WI38 (cell line): ENCODE data around the gene PCDH12.
A peak's percentile ranks its signal among the peaks of the same experiment; 100 is the strongest.

Experiments
- H3K4me3 ChIP-seq: 2 replicates; pipeline ENCODE4 v1.5.1; 2011; ENCODE audit warnings: low read depth, mild to moderate bottlenecking, control low read depth, low read length
- TF ChIP-seq, protein P1 (sequence below): IDR thresholded peaks from 2 replicates; pipeline ENCODE4 v1.5.1; 2012; ENCODE audit warnings: low read depth, mild to moderate bottlenecking, control low read depth, low read length

The PCDH12 gene

DNA sequence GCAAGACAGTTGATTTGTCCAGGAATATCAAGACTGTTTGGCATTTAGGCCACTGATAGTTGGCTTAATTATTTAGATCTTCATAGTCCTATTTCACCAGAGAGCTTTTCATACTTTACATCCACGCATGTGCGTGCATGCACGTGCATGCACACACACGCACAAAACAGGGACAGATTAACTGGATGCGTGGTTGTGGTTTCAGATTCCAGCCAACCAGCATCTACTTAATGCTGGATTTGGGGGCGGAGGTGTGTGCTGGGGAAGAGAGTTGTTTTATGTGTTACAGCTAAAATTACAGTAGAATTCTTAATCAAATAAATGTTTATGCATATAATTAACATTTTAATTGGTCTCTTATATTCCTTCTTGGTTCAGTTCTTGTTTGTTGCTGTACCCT is 18.2 kb upstream of the PCDH12 start:
- TF ChIP-seq, protein P1, sequence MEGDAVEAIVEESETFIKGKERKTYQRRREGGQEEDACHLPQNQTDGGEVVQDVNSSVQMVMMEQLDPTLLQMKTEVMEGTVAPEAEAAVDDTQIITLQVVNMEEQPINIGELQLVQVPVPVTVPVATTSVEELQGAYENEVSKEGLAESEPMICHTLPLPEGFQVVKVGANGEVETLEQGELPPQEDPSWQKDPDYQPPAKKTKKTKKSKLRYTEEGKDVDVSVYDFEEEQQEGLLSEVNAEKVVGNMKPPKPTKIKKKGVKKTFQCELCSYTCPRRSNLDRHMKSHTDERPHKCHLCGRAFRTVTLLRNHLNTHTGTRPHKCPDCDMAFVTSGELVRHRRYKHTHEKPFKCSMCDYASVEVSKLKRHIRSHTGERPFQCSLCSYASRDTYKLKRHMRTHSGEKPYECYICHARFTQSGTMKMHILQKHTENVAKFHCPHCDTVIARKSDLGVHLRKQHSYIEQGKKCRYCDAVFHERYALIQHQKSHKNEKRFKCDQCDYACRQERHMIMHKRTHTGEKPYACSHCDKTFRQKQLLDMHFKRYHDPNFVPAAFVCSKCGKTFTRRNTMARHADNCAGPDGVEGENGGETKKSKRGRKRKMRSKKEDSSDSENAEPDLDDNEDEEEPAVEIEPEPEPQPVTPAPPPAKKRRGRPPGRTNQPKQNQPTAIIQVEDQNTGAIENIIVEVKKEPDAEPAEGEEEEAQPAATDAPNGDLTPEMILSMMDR, result no peak
- no peak overlapping the region for H3K4me3 ChIP-seq

DNA sequence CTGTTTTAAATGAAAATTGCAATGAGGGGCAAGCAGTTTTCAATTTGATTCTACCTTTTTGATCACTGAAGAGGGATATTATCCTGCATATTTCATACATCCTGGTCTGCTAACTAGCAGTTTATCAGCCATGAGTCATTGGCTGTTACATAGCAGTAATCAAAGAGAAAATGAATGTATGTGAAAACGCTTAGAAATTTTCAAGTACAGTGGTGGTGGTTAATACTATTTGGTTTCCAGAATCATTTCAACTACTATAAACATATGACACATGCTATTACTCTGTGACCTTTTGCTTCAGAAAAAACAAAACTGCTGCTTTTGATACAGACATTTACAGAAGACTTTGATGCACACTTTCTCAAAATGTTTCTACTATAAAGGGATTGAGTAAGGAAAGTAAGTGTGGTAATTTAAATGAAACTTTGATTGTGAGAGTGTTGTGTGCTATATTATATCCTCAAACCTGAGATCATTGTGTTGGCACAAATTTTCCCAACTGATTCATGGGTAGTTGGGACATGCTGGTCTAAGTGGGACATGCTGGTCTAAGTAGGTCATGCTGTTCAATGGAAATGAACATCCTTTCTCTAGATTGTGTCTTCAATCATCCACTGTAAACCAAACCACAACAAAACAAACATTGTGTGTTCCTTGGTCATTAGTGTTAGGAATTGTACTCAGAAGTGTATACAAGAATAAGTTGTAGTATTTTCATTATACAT is 16.0 kb upstream of the PCDH12 start:
- TF ChIP-seq, protein P1, result no peak
- H3K4me3 ChIP-seq, result no peak overlapping the region

DNA sequence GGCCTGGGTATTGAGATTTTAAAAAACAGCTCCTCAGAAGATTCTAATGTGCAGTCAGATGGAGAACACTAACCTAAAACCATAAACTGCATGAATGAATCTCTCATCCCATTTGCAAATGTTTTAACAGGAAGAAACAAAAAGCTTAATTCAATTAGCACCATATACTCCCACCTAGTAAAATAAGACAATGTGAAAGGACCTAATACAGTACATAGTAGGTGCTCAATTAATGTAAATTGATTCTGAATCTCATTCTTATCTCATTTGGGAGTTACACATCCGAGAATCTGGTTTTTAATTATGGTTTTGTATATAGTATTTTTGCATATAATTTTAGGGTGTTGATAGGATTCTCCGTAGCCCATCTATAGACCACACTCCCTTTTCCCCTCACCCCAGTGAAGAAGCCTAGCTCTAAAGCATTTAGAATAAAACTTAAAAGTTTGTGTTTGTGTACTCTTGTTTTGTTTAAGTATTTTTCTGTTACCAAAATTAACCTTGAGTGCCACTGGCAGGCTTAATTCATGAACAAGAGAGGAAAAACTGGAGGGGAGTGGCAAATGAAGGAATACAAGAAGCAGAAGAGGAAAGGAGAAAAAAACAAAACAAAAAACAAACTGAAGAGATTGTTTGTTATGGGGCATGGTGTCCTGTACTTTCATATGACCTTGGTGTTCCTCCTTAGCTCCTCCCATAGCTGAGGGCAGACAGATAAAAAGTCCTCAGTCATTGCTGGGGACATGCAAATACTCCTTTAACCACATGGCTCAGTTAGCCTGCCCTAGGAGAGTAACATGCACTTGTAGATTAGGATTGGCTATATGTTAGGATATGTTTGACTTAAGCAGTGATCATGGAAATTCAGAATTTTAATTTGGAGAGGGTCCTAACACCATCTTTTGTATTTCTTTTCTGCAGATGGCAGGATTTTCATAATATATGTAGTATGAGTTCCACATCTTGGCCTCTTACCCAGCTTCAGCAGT is 12.1 kb upstream of the PCDH12 start:
- peak overlapping the region; percentile 89 for H3K4me3 ChIP-seq
- TF ChIP-seq, protein P1, result no peak

DNA sequence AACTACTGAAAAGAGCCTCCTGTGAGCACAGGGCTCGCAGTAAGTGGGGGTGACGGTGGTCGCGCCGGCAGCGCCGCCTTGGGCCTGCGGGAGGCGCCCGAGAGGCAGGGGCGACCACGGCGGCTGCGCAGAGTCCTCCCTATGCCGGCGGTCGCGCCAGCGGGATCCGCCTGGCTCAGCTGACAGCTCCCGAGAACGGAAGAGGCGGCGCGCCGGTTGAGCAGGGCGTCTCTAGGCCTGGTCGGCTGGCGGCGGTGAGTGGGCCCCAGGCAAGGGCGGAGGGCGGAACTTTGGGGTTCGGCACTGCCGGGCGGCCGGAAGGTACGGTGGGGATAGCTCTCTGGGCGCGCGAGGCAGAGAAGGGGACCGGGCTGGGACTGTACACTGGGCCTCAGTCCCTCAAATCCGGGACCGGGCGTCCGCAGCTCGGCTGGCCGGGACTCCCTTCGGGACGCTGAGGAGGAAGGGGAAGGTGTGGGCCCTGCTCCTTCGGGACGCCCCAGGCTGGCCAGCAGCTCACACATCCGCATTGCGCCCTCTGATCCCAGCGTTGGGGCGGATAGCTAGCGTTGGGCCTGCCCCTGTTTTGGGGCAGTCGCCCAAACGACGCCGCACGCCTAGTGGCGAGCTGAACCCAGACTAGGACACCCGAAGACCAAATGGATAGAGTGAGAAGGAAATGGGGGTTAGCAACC is 11.1 kb upstream of the PCDH12 start, which contains the start of gene RNF14:
Gene RNF14, plus strand, starts transcription at position 192 of the 695 bp plus-strand sequence. CDS start 4,484 bp downstream, outside the sequence.
- H3K4me3 ChIP-seq, result peak within 1 kb of the TSS; percentile 89
- TF ChIP-seq, protein P1, result peak; percentile 49

DNA sequence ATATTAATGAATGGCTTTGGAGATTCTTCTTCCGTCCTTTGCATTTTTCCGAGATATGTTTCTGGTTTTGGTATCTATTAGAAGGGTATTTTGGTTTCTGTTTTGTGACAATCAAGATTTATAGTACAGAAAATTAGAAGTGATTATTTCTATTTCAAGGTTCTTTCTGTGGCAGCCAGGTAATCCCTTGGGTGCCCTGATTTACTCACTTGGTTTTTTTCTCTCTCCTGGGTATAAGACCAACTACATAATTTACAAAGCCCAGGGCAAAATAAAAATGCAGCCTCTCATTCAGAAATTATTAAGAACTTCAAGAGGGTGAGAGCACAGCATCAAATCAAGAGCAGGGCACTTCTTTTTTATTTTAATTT is 8.9 kb upstream of the PCDH12 start:
- TF ChIP-seq, protein P1, result no peak
- no peak overlapping the region for H3K4me3 ChIP-seq

DNA sequence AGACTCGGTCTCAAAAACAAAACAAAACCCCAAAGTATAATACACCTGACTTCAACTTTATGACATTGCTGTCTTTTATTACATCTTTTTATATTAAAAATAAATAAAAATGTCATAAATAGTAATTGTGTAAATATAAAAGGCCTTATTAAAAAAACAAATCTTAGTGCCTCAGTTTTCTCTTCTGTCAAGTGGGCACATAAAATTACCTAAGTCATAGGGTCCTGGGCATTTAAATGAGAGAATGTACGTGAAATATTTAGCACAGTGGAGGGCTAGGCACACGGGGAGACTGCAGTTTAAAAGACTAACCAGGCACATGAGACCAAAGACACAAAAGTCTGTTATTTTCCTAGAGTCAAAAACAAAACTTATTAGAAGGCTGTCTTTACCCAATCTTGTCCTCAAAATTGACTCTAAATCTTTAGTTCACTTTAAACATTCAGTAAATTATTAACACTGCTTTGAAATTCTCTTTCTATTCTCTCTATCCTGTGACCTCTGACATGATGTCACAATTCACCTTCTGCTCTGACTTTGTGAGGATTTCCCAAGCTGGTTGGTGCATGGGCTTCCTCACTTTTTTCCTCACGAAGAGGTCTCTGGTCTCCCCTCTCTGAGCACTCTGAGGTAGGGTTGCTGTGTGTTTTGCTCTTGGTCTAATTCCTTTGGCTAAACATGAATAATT is 8.4 kb upstream of the PCDH12 start:
- no peak overlapping the region for H3K4me3 ChIP-seq
- TF ChIP-seq, protein P1, result no peak
